ENCODE measurements around the gene KIF16B.
A peak's percentile ranks its signal among the peaks of the same experiment; 100 is the strongest.
"Not testable (repeated sequence)": the region's sequence is repeated elsewhere in the genome, so short reads cannot be mapped to it uniquely, and the experiment has no call there.

The KIF16B gene

GRCh38 chr20:16590041-16590633 lies 16.9 kb upstream of the KIF16B start:
- no peak for DNase-seq (ENCODE audit: extremely low read depth in 1 of 2, low read depth in 1 of 2)

GRCh38 chr20:16589623-16590022 lies 16.4 kb upstream of the KIF16B start:
- DNase-seq (ENCODE audit: extremely low read depth in 1 of 2, low read depth in 1 of 2) = no peak

GRCh38 chr20:16588241-16588640 lies 15.0 kb upstream of the KIF16B start:
- DNase-seq (ENCODE audit: extremely low read depth in 1 of 2, low read depth in 1 of 2) = no peak

GRCh38 chr20:16587066-16587465 lies 13.8 kb upstream of the KIF16B start:
- no peak for DNase-seq (ENCODE audit: extremely low read depth in 1 of 2, low read depth in 1 of 2)

- no peak for DNase-seq (ENCODE audit: extremely low read depth in 1 of 2, low read depth in 1 of 2)
Observed at GRCh38 chr20:16583474-16583873, 10.2 kb upstream of the KIF16B start.

GRCh38 chr20:16581241-16581640 lies 8.0 kb upstream of the KIF16B start:
- no peak for DNase-seq (ENCODE audit: extremely low read depth in 1 of 2, low read depth in 1 of 2)

- no peak for DNase-seq (ENCODE audit: extremely low read depth in 1 of 2, low read depth in 1 of 2)
Observed at GRCh38 chr20:16580620-16581019, 7.4 kb upstream of the KIF16B start.

GRCh38 chr20:16580147-16580546 lies 6.9 kb upstream of the KIF16B start:
- DNase-seq (ENCODE audit: extremely low read depth in 1 of 2, low read depth in 1 of 2) = no peak

GRCh38 chr20:16576219-16576618 lies 3.0 kb upstream of the KIF16B start:
- no peak for DNase-seq (ENCODE audit: extremely low read depth in 1 of 2, low read depth in 1 of 2)

GRCh38 chr20:16575390-16576140 lies 2.3 kb upstream of the KIF16B start:
- no peak for DNase-seq (ENCODE audit: extremely low read depth in 1 of 2, low read depth in 1 of 2)

GRCh38 chr20:16574656-16575355 lies 1.6 kb upstream of the KIF16B start:
- peak; percentile 43 to 59 for DNase-seq (ENCODE audit: extremely low read depth in 1 of 2, low read depth in 1 of 2)

- no peak for DNase-seq (ENCODE audit: extremely low read depth in 1 of 2, low read depth in 1 of 2)
Observed at GRCh38 chr20:16571333-16571732, 1.9 kb downstream of the KIF16B start.

- DNase-seq (ENCODE audit: extremely low read depth in 1 of 2, low read depth in 1 of 2) = no peak
Observed at GRCh38 chr20:16569246-16570153, 3.7 kb downstream of the KIF16B start.

GRCh38 chr20:16566080-16566479 lies 7.2 kb downstream of the KIF16B start:
- no peak for DNase-seq (ENCODE audit: extremely low read depth in 1 of 2, low read depth in 1 of 2)

GRCh38 chr20:16564079-16564478 lies 9.2 kb downstream of the KIF16B start:
- DNase-seq (ENCODE audit: extremely low read depth in 1 of 2, low read depth in 1 of 2) = not testable (repeated sequence)

GRCh38 chr20:16563066-16563806 lies 10.0 kb downstream of the KIF16B start:
- no peak for DNase-seq (ENCODE audit: extremely low read depth in 1 of 2, low read depth in 1 of 2)

GRCh38 chr20:16562259-16562658 lies 11.0 kb downstream of the KIF16B start:
- no peak for DNase-seq (ENCODE audit: extremely low read depth in 1 of 2, low read depth in 1 of 2)

GRCh38 chr20:16560661-16561060 lies 12.6 kb downstream of the KIF16B start:
- DNase-seq (ENCODE audit: extremely low read depth in 1 of 2, low read depth in 1 of 2) = no peak

- DNase-seq (ENCODE audit: extremely low read depth in 1 of 2, low read depth in 1 of 2) = no peak
Observed at GRCh38 chr20:16560216-16560615, 13.0 kb downstream of the KIF16B start.

- DNase-seq (ENCODE audit: extremely low read depth in 1 of 2, low read depth in 1 of 2) = no peak
Observed at GRCh38 chr20:16556301-16556700, 16.9 kb downstream of the KIF16B start.
